ENCODE data around the gene SENP1. TPM values are rescaled to one million over a fixed set of nuclear protein-coding genes. Genes with fewer than 3 reads are reported as not detected.

Gene SENP1
- total and polyA plus RNA-seq, 9 donors = 6.2 to 28.9 (median 19.7) TPM

GRCh38 chr12:48034835-48035805, 70.8 kb downstream of the SENP1 start:
- intact Hi-C loops (cut with DNase I) = no loop called here
- H3K36me3 ChIP-seq = no peaks in the 10 kb centered on the region
- no peaks in the 10 kb centered on the region for H3K27me3 ChIP-seq
- no peak overlapping the region for H3K27ac ChIP-seq
- no peak for DNase-seq
- peaks cover 6% of the 10 kb centered on the region for H3K4me1 ChIP-seq (ENCODE audit: insufficient read depth)
- no peak overlapping the region for H3K4me3 ChIP-seq
- no peaks in the 10 kb centered on the region for H3K9me3 ChIP-seq
- TF ChIP-seq EP300 (IDR thresholded peaks at IDR 0.05) (no peak), POLR2A (IDR thresholded peaks at IDR 0.05) (no peak)
- TF ChIP-seq, protein P1, sequence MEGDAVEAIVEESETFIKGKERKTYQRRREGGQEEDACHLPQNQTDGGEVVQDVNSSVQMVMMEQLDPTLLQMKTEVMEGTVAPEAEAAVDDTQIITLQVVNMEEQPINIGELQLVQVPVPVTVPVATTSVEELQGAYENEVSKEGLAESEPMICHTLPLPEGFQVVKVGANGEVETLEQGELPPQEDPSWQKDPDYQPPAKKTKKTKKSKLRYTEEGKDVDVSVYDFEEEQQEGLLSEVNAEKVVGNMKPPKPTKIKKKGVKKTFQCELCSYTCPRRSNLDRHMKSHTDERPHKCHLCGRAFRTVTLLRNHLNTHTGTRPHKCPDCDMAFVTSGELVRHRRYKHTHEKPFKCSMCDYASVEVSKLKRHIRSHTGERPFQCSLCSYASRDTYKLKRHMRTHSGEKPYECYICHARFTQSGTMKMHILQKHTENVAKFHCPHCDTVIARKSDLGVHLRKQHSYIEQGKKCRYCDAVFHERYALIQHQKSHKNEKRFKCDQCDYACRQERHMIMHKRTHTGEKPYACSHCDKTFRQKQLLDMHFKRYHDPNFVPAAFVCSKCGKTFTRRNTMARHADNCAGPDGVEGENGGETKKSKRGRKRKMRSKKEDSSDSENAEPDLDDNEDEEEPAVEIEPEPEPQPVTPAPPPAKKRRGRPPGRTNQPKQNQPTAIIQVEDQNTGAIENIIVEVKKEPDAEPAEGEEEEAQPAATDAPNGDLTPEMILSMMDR (IDR thresholded peaks at IDR 0.05) = no peak
- WGBS, 3 donors = 92 to 94% (median 93%) methylated on average over 8 of the region's 8 CpGs

- Histone ChIP-seq H3K9me3 (no peaks in the 10 kb centered on the region), H3K27me3 (no peaks in the 10 kb centered on the region), H3K4me3 (no peak overlapping the region), H3K27ac (no peak overlapping the region), H3K36me3 (no peaks in the 10 kb centered on the region), H3K4me1 (ENCODE audit: insufficient read depth) (peaks cover 6% of the 10 kb centered on the region)
- intact Hi-C loops (cut with DNase I) = no loop called here
- TF ChIP-seq, protein P1 (IDR thresholded peaks at IDR 0.05) = no peak
- no peak for TF ChIP-seq POLR2A (IDR thresholded peaks at IDR 0.05)
- TF ChIP-seq EP300 (IDR thresholded peaks at IDR 0.05) = no peak
- WGBS, 3 donors = 97 to 100% (median 100%) methylated on average over 1 of the region's 1 CpG
- no peak for DNase-seq
These were observed 72.4 kb downstream of the SENP1 start for GRCh38 chr12:48033451-48033850.

DNA sequence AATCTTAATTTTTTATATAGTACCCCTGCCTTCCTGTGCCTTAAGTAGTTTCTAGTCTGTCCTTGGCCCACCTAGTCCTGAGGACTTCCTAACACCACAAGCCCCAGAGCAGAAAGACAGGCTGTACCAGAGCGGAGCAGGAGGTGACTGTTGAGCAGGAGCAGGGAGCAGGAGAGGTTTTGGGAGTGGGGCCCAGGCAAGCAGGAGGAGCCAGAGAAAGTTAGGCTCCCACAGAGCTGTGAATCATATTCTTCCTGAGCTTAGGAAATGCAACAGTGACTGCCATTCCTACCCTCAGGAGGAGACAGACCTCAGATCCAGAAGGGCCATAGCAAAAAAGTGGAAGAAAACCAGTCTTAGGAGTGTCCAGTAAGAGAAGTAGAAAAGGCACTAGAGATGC, 73.3 kb downstream of the SENP1 start:
- no peak for DNase-seq
- Histone ChIP-seq H3K27ac (no peak overlapping the region), H3K9me3 (no peaks in the 10 kb centered on the region), H3K4me1 (ENCODE audit: insufficient read depth) (peaks cover 4% of the 10 kb centered on the region), H3K4me3 (no peak overlapping the region), H3K27me3 (no peaks in the 10 kb centered on the region), H3K36me3 (no peaks in the 10 kb centered on the region)
- TF ChIP-seq POLR2A (IDR thresholded peaks at IDR 0.05) (no peak), EP300 (IDR thresholded peaks at IDR 0.05) (no peak)
- TF ChIP-seq, protein P1 (IDR thresholded peaks at IDR 0.05) = no peak
- 89 to 97% (median 95%) methylated on average over 1 of the region's 1 CpG for WGBS, 3 donors
- intact Hi-C loops (cut with DNase I) = no loop called here

GRCh38 chr12:48031135-48031960, 74.5 kb downstream of the SENP1 start:
- no peaks in the 10 kb centered on the region for H3K36me3 ChIP-seq
- no peaks in the 10 kb centered on the region for H3K9me3 ChIP-seq
- intact Hi-C loops (cut with DNase I) = no loop called here
- no peak for DNase-seq
- 90 to 93% (median 91%) methylated on average over 12 of the region's 12 CpGs for whole genome bisulfite sequencing, 3 donors
- H3K4me1 ChIP-seq (ENCODE audit: insufficient read depth) = no peaks in the 10 kb centered on the region
- no peak overlapping the region for H3K27ac ChIP-seq
- no peak overlapping the region for H3K4me3 ChIP-seq
- no peaks in the 10 kb centered on the region for H3K27me3 ChIP-seq
- TF ChIP-seq EP300 (IDR thresholded peaks at IDR 0.05) = no peak
- no peak for TF ChIP-seq POLR2A (IDR thresholded peaks at IDR 0.05)
- TF ChIP-seq, protein P1 (IDR thresholded peaks at IDR 0.05) = no peak

Data from ovary (tissue), 9 donors.